ENCODE data around the gene CACNA1B.
"Not testable (repeated sequence)": the region's sequence is repeated elsewhere in the genome, so short reads cannot be mapped to it uniquely, and the experiment has no call there.

CACNA1B gene

DNA sequence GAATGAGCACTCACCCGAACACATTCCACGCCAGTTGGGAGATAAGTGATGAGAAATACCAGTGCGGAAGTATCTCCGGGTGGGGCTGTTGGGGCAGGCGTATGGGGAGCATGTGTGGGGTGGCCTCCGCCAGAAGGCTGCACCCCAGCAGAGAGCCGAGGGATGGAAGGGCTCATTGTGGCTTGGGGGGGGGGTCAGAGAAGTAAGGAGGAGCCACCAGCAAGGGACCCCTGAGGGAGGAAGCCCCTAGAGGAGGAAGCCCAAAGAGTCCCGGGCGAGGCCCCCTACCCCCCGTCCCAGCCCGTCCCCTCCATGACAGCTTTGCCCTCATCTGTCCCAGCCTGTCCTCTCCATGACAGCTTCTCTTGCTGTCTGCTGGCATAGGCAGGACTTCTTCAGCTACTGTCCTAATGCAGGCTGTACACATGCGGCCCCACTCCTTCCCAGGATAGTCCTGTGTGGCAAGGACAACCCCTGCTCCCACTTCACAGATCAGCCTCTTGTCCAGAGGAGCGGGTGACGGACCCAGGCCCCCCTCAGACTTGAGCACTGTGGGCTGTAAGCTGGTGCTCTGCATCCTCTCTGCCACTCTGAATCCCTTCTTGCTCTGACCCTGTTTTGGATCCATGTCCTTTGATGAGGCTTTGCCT, 239.6 kb downstream of the CACNA1B start:
- DNase-seq (ENCODE audit: low read depth in 2 of 2) = no peak

DNA sequence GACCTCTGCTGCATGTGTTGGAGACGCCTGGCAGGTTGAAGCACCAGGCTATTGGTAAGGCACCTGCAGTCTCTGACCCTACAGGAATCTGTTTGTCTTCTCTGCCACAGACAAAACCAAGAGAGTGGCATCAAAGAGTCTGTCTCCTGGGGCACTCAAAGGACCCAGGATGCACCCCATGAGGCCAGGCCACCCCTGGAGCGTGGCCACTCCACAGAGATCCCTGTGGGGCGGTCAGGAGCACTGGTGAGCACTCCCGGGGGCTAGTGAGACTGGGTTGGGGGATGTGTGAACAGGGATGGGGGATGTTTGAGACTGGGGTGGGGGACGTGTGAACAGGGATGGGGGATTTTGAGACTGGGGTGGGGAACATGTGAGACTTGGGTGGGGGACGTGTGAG, 240.3 kb downstream of the CACNA1B start:
- DNase-seq (ENCODE audit: low read depth in 2 of 2) = no peak

DNA sequence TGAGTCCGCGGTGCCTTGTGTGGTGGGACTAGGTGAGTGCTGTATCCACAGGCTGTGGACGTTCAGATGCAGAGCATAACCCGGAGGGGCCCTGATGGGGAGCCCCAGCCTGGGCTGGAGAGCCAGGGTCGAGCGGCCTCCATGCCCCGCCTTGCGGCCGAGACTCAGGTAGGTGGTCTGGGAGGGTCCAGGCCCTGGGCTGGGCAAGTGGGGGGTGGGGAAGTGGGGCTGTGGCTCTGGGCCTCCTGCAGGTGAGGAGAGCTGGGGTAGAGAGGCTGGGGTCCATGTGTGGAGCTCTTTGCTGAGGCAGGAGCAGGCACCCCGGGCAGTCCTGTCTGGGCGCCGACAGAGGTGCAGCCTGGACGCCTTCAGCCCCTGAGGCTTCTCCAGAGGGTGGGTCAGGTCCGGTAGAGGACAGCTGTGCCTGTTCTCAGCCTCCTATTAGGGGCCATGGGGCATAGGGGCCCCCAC, 241.1 kb downstream of the CACNA1B start:
- no peak for DNase-seq (ENCODE audit: low read depth in 2 of 2)

DNA sequence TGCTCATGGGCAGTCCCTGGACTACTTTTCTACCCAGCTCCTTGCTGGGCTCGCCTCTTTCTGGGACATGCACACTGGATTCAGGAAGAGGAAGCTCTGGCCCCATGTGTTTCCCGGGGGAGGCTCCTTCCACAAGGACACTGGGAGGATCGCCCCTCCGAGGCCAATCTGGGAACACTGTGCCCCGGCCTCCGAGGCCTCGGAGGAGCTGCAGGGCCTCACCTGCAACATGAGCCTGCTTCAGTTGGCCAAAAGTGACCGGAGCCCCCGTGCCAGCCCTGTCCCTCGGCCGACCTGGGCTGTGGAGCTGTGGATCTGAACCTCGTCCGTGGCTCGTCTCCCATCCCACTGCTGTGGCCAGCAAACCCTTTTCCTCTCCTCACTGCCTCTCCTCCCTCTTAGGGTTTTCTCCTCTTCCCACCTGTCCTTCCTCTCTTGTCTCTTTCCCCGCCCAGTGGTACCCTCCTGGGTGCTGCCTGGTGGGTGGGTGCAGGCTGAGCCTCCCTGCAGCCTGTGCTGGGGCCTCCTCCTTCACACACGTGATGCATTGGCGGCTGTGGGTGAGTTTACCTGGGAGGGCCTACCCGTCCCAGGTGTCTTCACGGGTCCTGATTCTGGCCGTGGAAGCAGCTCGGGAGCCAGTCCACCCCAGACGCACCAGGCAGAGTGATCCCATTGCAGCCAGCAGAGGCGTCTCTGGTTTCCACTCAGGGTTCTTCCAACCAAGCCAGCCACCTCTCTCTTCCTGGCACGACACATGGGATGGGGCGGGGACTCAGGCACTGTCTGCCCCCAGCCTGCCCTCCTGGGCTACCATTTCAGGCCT, 241.8 kb downstream of the CACNA1B start:
- DNase-seq (ENCODE audit: low read depth in 2 of 2) = no peak

DNA sequence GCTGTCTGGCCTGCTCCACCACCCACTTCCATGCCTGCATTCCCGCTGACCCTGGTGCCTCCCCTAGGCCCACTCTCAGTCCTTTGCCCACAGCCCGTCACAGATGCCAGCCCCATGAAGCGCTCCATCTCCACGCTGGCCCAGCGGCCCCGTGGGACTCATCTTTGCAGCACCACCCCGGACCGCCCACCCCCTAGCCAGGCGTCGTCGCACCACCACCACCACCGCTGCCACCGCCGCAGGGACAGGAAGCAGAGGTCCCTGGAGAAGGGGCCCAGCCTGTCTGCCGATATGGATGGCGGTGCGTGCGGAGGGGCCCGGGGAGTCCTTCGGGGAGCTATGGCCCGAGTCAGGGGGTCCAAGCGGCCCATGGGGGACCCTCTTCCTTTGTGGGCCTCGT, 242.5 kb downstream of the CACNA1B start:
- no peak for DNase-seq (ENCODE audit: low read depth in 2 of 2)

DNA sequence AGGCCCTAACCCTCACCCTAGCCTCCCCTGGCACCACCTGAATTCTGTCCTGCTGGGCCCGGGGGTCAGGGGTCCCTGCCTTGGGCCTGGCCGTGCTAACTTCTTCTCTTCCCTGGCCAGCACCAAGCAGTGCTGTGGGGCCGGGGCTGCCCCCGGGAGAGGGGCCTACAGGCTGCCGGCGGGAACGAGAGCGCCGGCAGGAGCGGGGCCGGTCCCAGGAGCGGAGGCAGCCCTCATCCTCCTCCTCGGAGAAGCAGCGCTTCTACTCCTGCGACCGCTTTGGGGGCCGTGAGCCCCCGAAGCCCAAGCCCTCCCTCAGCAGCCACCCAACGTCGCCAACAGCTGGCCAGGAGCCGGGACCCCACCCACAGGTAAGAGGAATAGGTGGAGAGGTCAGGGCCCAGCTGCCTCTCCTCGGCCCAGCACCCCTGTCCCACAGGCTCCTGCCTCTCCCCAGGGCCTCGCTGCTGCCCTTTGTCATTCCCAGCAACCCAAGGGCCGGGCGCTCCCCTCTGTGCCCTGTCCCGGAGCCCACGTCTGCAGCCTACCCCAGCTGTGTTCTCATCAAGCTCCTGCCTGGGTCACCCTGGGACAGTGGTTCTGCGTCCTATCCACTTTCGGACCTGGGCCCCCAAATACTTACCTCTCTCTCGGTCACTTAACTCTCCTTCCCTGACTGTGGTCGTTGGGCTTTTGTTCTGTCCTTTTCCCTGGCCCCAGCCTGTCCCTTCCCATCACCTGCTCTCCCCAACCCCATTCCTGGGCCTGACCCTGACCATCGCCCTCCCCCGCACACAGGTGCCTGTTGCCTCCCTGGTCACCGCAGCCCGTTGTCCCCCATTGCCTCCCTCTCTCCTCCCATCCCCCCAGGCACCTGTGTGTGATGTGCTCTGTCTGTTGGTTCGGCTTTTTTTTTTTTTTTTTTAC, 243.2 kb downstream of the CACNA1B start:
- DNase-seq (ENCODE audit: low read depth in 2 of 2) = no peak

GRCh38 chr9:138121438-138122050, 244.0 kb downstream of the CACNA1B start:
- DNase-seq (ENCODE audit: low read depth in 2 of 2) = no peak

DNA sequence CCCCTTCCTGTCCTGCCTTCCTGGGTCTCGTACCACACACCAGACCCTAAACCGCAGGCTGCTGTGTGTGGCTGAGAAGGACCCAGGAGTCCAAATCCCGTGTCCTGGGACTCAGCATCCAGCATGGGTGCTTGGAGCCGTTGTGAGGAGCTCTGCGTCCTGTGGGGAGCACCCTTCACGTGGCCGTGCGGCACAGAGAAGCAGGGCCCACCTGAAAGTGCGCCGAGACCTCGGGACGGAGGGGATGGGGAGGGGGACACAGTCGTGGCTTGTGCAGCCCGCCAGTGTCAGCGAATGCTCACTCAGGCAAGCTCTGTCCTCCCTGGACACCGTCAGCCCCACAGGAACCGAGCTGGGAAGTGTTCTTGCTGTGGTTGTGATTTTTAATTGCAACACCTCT, 244.6 kb downstream of the CACNA1B start:
- DNase-seq (ENCODE audit: low read depth in 2 of 2) = no peak

DNA sequence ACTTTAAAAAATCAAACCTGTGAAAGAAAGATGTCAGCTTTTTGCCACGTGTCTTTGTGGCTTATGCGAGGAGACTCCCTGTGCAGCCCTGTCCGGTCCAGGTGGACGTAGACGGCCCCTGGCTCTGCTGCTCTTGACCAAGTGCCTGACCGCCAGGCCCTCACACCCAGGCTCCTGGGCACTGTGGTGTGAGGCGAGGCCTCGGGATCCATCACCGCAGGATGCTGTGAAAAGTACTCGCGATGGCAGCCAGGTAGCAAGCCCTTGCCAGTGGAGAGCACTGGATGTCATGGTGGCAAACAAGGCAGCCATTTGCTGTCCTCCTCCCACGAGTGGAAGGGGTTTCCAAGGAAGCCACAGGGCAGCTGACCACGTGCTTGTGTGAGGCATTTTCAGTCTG, 245.1 kb downstream of the CACNA1B start:
- DNase-seq (ENCODE audit: low read depth in 2 of 2) = no peak

GRCh38 chr9:138123086-138123485, 245.5 kb downstream of the CACNA1B start:
- no peak for DNase-seq (ENCODE audit: low read depth in 2 of 2)

DNA sequence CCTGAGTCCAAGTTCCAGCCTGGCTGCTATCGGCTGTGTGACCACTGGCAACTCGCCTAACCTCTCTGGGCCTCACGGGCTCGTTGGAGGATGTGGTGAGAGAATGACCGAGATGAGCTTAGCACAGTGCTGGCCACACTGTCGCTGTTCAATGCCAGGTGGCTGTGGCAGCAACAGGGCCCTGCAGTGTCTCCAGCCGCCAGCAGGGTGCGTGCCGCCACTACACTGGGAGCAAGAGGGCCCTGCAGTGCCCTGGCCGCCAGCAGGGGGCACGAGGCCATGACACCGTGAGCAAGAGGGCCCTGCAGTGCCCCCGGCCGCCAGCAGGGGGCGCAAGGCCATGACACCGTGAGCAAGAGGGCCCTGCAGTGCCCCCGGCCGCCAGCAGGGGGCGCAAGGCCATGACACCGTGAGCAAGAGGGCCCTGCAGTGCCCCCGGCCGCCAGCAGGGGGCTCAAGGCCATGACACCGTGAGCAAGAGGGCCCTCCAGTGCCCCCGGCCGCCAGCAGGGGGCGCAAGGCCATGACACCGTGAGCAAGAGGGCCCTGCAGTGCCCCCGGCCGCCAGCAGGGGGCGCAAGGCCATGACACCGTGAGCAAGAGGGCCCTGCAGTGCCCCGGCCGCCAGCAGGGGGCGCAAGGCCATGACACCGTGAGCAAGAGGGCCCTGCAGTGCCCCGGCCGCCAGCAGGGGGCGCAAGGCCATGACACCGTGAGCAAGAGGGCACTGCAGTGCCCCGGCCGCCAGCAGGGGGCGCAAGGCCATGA, 248.7 kb downstream of the CACNA1B start:
- DNase-seq (ENCODE audit: low read depth in 2 of 2) = peak; percentile 18 to 71

DNA sequence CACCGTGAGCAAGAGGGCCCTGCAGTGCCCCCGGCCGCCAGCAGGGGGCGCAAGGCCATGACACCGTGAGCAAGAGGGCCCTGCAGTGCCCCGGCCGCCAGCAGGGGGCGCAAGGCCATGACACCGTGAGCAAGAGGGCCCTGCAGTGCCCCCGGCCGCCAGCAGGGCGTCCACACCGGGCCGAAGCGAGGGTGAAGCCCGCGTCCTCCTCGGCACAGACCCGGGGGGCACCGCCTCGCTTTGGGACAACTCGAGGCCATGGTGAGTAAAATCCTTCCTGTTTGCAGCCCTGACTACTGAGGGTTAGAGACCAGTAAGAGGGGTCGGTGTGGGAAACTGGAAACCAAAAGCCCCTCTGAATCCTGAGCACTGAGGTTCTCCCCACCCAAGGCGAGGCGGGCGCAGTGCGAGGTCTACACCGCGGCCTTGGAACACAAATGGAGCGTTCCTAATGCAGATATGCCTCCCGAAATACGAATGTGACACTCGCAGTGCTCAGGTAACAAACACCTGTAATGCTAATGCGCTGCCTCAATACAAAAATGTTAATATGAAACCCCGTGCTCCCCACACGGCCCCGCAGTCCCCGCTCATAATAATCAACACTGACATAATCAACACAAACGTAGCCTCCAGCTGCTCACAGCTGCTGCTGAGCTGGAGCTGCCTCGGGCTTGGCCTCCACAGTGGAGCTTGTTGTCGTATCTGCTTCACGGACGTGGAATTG, 249.4 kb downstream of the CACNA1B start:
- DNase-seq (ENCODE audit: low read depth in 2 of 2) = not testable (repeated sequence)

DNA sequence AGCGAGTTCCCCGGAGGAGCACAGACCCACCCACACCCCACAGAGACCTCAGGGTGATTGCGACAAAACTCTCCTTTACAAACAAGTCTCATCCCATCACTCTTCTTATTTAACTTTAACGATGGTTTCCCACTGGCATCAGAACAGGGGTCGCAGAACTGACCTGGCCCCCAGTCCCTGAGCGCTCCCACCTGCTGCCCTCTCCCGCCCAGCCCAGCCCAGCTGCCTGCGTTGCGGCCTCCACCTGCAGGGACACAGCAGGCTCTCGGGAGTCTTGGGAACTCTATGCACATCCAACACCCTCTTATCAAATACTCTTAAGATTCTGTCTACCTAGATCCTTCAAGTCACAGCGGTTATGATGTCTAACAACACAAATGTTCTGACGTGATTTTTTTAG, 250.4 kb downstream of the CACNA1B start:
- not testable (repeated sequence) for DNase-seq (ENCODE audit: low read depth in 2 of 2)

GRCh38 chr9:138129318-138129717, 251.7 kb downstream of the CACNA1B start:
- not testable (repeated sequence) for DNase-seq (ENCODE audit: low read depth in 2 of 2)

DNA sequence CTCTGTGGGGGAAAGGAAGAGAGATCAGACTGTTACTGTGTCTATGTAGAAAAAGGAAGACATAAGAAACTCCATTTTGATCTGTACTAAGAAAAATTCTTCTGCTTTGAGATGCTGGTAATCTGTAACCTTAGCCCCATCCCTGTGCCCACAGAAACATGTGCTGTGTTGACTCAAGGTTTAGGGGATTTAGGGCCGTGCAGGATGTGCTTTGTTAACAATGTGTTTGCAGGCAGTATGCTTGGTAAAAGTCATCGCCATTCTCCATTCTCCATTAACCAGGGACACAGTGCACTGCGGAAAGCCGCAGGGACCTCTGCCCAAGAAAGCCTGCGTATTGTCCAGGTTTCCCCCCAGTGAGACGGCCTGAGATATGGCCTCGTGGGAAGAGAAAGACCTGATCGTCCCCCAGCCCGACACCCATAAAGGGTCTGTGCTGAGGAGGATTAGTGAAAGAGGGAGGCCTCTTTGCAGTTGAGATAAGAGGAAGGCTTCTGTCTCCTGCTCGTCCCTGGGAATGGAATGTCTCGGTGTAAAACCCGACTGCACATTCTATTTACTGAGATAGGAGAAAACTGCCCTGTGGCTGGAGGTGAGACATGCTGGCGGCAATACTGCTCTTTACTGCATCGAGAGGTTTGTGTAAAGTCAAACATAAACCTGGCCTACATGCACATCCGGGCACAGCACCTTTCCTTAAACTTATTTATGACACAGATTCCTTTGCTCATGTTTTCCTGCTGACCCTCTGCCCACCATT, 255.5 kb downstream of the CACNA1B start:
- not testable (repeated sequence) for DNase-seq (ENCODE audit: low read depth in 2 of 2)

GRCh38 chr9:138134581-138134980, 257.0 kb downstream of the CACNA1B start:
- DNase-seq (ENCODE audit: low read depth in 2 of 2) = not testable (repeated sequence)

DNA sequence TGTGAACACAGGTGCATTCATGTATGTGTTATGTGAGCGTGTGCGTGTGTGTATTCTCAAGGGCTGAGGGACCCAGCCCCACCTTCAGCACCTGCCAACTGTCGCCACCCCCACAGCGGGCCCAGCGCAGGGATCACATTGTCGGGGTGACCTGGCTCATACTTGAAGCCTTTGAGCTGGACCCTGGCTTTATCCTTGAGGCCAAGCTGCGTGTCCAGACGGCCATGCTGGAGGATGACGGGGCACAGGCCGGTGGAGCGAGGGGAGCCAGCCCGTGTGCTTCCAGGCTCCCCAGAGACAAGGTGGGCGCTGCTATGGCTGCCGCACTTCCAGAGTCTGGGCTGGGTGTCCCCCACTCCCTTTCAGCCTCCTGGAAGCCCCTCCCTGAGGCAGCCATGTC, 261.5 kb downstream of the CACNA1B start:
- DNase-seq (ENCODE audit: low read depth in 2 of 2) = not testable (repeated sequence)

GRCh38 chr9:138140980-138141379, 263.4 kb downstream of the CACNA1B start:
- not testable (repeated sequence) for DNase-seq (ENCODE audit: low read depth in 2 of 2)

- not testable (repeated sequence) for DNase-seq (ENCODE audit: low read depth in 2 of 2)
Observed at GRCh38 chr9:138142528-138143244, 265.1 kb downstream of the CACNA1B start.

Measured in stimulated activated CD8-positive, alpha-beta memory T cell treated with anti-CD3 and anti-CD28 coated beads, Interleukin-15, amount 100 ng/mL, for 48 hours (primary cell).